ENCODE measurements around the gene SPINT2. TPM values are rescaled to one million over a fixed set of nuclear protein-coding genes. Genes with fewer than 3 reads are reported as not detected.

The SPINT2 gene
- total RNA-seq, 4 donors from 2014 or later = 14.3 to 30.6 (median 24.0) TPM

GRCh38 chr19:38287604-38288003 is 23.2 kb downstream of the SPINT2 start:
- DNase-seq (ENCODE audit: low spot score) (no peak), ATAC-seq (ENCODE audit: low FRiP score) (no peak)
- TF ChIP-seq, protein P1, sequence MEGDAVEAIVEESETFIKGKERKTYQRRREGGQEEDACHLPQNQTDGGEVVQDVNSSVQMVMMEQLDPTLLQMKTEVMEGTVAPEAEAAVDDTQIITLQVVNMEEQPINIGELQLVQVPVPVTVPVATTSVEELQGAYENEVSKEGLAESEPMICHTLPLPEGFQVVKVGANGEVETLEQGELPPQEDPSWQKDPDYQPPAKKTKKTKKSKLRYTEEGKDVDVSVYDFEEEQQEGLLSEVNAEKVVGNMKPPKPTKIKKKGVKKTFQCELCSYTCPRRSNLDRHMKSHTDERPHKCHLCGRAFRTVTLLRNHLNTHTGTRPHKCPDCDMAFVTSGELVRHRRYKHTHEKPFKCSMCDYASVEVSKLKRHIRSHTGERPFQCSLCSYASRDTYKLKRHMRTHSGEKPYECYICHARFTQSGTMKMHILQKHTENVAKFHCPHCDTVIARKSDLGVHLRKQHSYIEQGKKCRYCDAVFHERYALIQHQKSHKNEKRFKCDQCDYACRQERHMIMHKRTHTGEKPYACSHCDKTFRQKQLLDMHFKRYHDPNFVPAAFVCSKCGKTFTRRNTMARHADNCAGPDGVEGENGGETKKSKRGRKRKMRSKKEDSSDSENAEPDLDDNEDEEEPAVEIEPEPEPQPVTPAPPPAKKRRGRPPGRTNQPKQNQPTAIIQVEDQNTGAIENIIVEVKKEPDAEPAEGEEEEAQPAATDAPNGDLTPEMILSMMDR (IDR thresholded peaks at IDR 0.05) = no peak

GRCh38 chr19:38288123-38288855 is 23.9 kb downstream of the SPINT2 start:
- ATAC-seq (ENCODE audit: low FRiP score) (no peak), DNase-seq (ENCODE audit: low spot score) (no peak)
- TF ChIP-seq, protein P1 (IDR thresholded peaks at IDR 0.05) = no peak

DNA sequence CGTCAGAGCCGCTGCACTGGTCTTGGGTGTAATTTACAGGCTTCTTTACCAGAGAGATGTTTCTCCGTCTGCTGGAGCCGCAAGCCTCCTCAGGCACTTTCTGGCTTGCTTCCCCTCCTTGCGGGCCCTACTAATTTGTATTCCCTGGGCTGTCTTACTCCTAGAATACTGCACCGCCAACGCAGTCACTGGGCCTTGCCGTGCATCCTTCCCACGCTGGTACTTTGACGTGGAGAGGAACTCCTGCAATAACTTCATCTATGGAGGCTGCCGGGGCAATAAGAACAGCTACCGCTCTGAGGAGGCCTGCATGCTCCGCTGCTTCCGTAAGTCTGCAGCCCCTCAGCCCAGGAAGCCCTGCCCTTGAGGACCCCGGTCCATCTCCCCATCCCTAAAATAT is 25.6 kb downstream of the SPINT2 start:
- DNase-seq (ENCODE audit: low spot score) (no peak), ATAC-seq (ENCODE audit: low FRiP score) (no peak)

GRCh38 chr19:38290631-38291147 is 26.3 kb downstream of the SPINT2 start:
- DNase-seq (ENCODE audit: low spot score) (no peak), ATAC-seq (ENCODE audit: low FRiP score) (no peak)
- TF ChIP-seq, protein P1 (IDR thresholded peaks at IDR 0.05) = no peak

More for the DNA sequence above, 25.6 kb downstream of the SPINT2 start:
- TF ChIP-seq, protein P1 (IDR thresholded peaks at IDR 0.05) = no peak

GRCh38 chr19:38291855-38292254 is 27.5 kb downstream of the SPINT2 start:
- DNase-seq (ENCODE audit: low spot score) (no peak), ATAC-seq (ENCODE audit: low FRiP score) (no peak)
- TF ChIP-seq, protein P1 (IDR thresholded peaks at IDR 0.05) = no peak

- TF ChIP-seq, protein P1 (IDR thresholded peaks at IDR 0.05) = no peak
- DNase-seq (ENCODE audit: low spot score) (no peak), ATAC-seq (ENCODE audit: low FRiP score) (no peak)
Measured at GRCh38 chr19:38293281-38293680, 28.9 kb downstream of the SPINT2 start.

GRCh38 chr19:38294090-38294489 is 29.7 kb downstream of the SPINT2 start:
- ATAC-seq (ENCODE audit: low FRiP score) (no peak), DNase-seq (ENCODE audit: low spot score) (no peak)
- TF ChIP-seq, protein P1 (IDR thresholded peaks at IDR 0.05) = no peak

Data from omental fat pad (tissue), 4 donors.